WTC11 (cell line): ENCODE results near the gene PHLDB3. TPM values are rescaled to one million over a fixed set of nuclear protein-coding genes. Genes with fewer than 3 reads are reported as not detected.
"Not testable (repeated sequence)": the region's sequence is repeated elsewhere in the genome, so short reads cannot be mapped to it uniquely, and the experiment has no call there.

ENCODE experiments used
- ATAC-seq: fragments of 200-7000 bp; cut with Tn5 transposase; 2 replicates; pipeline ENCODE4 v1.10.0; 2021; ENCODE audit warnings: mild to moderate bottlenecking, moderate library complexity
- CTCF ChIA-PET: fragments of 300-600 bp; sonication (Branson Sonifier 250); formaldehyde crosslinking; loops from one replicate; lab custom pipeline; 2021; ENCODE audit warnings: antibody characterized with exemption; lab: Charles Lee
- POLR2A ChIA-PET: fragments of 350-600 bp; sonication (Branson Sonifier 250); formaldehyde crosslinking; loops from one replicate; lab custom pipeline; 2021; ENCODE audit warnings: antibody characterized with exemption; lab: Charles Lee
- DNase-seq: peaks from one replicate; pipeline ENCODE4 v3.0.0; 2021; ENCODE audit warnings: low spot score
- H3K27ac Mint-ChIP-seq: 2 replicates; pipeline ENCODE4 v1.8.0; 2021; ENCODE audit warnings: mixed read lengths
- H3K27me3 Mint-ChIP-seq: 2 replicates; pipeline ENCODE4 v1.8.0; 2021; ENCODE audit warnings: low read depth, mild to moderate bottlenecking, moderate library complexity, mixed read lengths
- H3K36me3 Mint-ChIP-seq: 2 replicates; pipeline ENCODE4 v1.8.0; 2021; ENCODE audit warnings: mixed read lengths
- H3K4me1 Mint-ChIP-seq: 2 replicates; pipeline ENCODE4 v1.8.0; 2022; ENCODE audit warnings: mixed read lengths
- H3K4me3 Mint-ChIP-seq: 2 replicates; pipeline ENCODE4 v1.8.0; 2021; ENCODE audit warnings: mild to moderate bottlenecking, moderate library complexity, mixed read lengths
- H3K9me3 Mint-ChIP-seq: 2 replicates; pipeline ENCODE4 v1.8.0; 2021; ENCODE audit warnings: mixed read lengths
- E2F4 ChIP-seq: sonication (generic); formaldehyde crosslinking; IDR thresholded peaks from 2 replicates; pipeline ENCODE4 v1.8.1; 2022; ENCODE audit warnings: low read depth, mild to moderate bottlenecking, moderate library complexity, missing genetic modification reagents, borderline replicate concordance
- GRHL2 ChIP-seq: fragments of 250-450 bp; sonication (Bioruptor Pico); IDR thresholded peaks from 2 replicates; pipeline ENCODE4 v1.8.0; 2022; ENCODE audit warnings: mild to moderate bottlenecking, moderate library complexity; ENCODE audit not compliant: insufficient replicate concordance, severe bottlenecking
- HMGA2 ChIP-seq: fragments of 250-450 bp; sonication (Bioruptor Pico); IDR thresholded peaks from 2 replicates; pipeline ENCODE4 v1.4.0; 2021; ENCODE audit warnings: mild to moderate bottlenecking, moderate library complexity
- NR3C1 ChIP-seq: sonication (generic); formaldehyde crosslinking; conservative IDR thresholded peaks from 2 replicates; pipeline ENCODE4 v1.8.1; 2023; ENCODE audit warnings: low read depth, mild to moderate bottlenecking, missing genetic modification reagents
- SP1 ChIP-seq: sonication (generic); formaldehyde crosslinking; conservative IDR thresholded peaks from 2 replicates; pipeline ENCODE4 v1.8.1; 2022; ENCODE audit warnings: missing genetic modification reagents
- TEAD4 ChIP-seq: sonication (generic); formaldehyde crosslinking; IDR thresholded peaks from 2 replicates; pipeline ENCODE4 v1.8.0; 2022; ENCODE audit warnings: mild to moderate bottlenecking, missing genetic modification reagents
- USF1 ChIP-seq: sonication (generic); formaldehyde crosslinking; IDR thresholded peaks from 2 replicates; pipeline ENCODE4 v1.8.0; 2022; ENCODE audit warnings: mild to moderate bottlenecking, missing genetic modification reagents
- ZMAT4 ChIP-seq: fragments of 250-450 bp; sonication (Bioruptor Pico); IDR thresholded peaks from 2 replicates; pipeline ENCODE4 v1.9.0; 2021; ENCODE audit warnings: mild to moderate bottlenecking
- ZNF219 ChIP-seq: sonication (generic); formaldehyde crosslinking; IDR thresholded peaks from 2 replicates; pipeline ENCODE4 v1.8.0; 2023; ENCODE audit warnings: missing genetic modification reagents, mild to moderate bottlenecking, borderline replicate concordance
- ZNF532 ChIP-seq: fragments of 250-450 bp; sonication (Bioruptor Pico); IDR thresholded peaks from 2 replicates; pipeline ENCODE4 v1.9.0; 2021; ENCODE audit warnings: mild to moderate bottlenecking, borderline replicate concordance
- total RNA-seq: library from RNA; stranded (reverse); gene quantifications from 3 replicates; pipeline ENCODE4 v1.2.3, GENCODE V29; 2021
- TF ChIP-seq, protein P1 (sequence below): fragments of 200-600 bp; IDR thresholded peaks from 2 replicates; pipeline ENCODE4 v1.8.0; 2022; ENCODE audit warnings: antibody characterized with exemption
- TF ChIP-seq, protein P2 (sequence below): fragments of 250-450 bp; sonication (Bioruptor Pico); conservative IDR thresholded peaks from 2 replicates; pipeline ENCODE4 v1.9.0; 2021; ENCODE audit warnings: mild to moderate bottlenecking

PHLDB3 gene
- total RNA-seq, 1 experiment from 2014 or later, result 14.6 TPM

DNA sequence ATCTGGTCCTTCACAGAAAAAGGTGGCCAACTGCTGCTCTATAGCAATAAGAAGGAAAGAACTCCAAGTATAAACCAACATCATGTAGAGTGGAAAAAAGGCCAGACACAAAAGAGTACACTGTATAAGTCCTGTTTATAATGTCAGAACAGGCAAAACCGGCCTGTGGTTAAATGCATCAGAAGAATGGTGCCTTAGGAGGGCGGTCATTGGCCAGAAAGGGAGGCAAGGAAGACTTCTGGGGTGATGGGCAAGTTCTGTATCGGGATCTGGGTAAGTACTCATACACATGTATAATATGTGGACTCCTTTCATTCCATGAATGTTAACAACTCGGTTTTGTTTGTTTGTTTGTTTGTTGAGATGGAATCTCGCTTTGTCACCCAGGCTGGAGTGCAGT lies 18.4 kb upstream of the PHLDB3 start (continued):
- TF ChIP-seq ZNF532 (CRISPR knock-in tag) (no peak), ZMAT4 (CRISPR knock-in tag) (no peak)

- Mint-ChIP-seq H3K36me3 (no peaks in the 10 kb centered on the region), H3K27me3 (no peaks in the 10 kb centered on the region), H3K9me3 (no peaks in the 10 kb centered on the region), H3K4me1 (peaks cover 3% of the 10 kb centered on the region), H3K27ac (peak overlapping the region; percentile 32; the same call in 1 of the 2 replicates), H3K4me3 (no peak overlapping the region)
- ChIA-PET CTCF (interaction anchor here (0.6 to 7.5 kb wide), 43 partner anchors 8 to 290 kb away, joined by 3 to 245 read pairs (median 5); partner anchors contain the start of genes IRGQ, LYPD3, PHLDB3 and ZNF575), POLR2A (interaction anchor here (0.6 to 1.2 kb wide), 5 partner anchors 9 to 107 kb away, joined by 3 to 6 read pairs (median 4); partner anchors contain the start of gene ZNF575)
- ATAC-seq, result no peak; the same call in 1 of the 2 replicates
- DNase-seq, result peak; percentile 83
- TF ChIP-seq, protein P1, sequence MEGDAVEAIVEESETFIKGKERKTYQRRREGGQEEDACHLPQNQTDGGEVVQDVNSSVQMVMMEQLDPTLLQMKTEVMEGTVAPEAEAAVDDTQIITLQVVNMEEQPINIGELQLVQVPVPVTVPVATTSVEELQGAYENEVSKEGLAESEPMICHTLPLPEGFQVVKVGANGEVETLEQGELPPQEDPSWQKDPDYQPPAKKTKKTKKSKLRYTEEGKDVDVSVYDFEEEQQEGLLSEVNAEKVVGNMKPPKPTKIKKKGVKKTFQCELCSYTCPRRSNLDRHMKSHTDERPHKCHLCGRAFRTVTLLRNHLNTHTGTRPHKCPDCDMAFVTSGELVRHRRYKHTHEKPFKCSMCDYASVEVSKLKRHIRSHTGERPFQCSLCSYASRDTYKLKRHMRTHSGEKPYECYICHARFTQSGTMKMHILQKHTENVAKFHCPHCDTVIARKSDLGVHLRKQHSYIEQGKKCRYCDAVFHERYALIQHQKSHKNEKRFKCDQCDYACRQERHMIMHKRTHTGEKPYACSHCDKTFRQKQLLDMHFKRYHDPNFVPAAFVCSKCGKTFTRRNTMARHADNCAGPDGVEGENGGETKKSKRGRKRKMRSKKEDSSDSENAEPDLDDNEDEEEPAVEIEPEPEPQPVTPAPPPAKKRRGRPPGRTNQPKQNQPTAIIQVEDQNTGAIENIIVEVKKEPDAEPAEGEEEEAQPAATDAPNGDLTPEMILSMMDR, result peak; percentile 92
- TF ChIP-seq, protein P2, sequence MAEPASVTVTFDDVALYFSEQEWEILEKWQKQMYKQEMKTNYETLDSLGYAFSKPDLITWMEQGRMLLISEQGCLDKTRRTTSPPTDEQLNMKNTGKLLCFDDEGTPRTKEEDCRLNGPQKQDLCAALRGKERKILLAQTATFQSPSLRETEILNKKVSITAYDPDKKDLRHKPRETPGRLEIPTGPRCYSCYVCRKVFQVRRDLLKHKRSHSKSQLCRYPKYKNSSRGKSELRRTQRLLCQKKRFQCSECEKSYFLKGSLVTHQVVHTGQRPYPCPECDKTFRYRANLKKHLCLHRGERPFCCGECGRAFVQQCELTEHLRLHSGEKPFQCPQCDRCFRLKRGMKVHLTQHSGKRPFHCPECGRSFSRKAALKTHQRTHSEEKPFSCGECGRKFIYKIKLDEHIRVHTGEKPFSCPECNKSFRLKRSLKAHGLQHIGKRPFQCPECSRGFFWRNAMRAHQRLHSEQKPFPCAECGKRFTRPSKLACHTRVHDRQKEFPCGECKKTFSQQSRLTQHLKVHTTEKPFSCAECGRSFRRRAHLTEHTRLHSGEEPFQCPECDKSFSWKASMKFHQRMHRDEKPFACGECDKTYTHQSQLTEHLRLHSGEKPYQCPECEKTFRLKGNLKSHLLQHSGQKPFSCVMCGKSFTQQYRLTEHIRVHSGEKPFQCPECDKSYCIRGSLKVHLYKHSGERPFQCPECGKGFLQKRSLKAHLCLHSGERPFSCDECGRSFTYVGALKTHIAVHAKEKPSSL, result no peak
- no peak for TF ChIP-seq E2F4
- TF ChIP-seq ZNF219 (CRISPR knock-in tag), result no peak
Measured at GRCh38 chr19:43519436-43520088, 15.0 kb upstream of the PHLDB3 start.

- POLR2A ChIA-PET, result interaction anchor here (0.6 to 1.0 kb wide), 2 partner anchors 71 to 75 kb away, joined by 3 to 4 read pairs; no protein-coding TSS in a partner anchor
- CTCF ChIA-PET, result interaction anchor here (0.7 to 7.5 kb wide), 10 partner anchors 13 to 973 kb away, joined by 3 to 245 read pairs (median 4); partner anchors contain the start of genes IRGQ, PHLDB3 and ZNF576
- H3K4me3 Mint-ChIP-seq, result no peak overlapping the region
- no peak overlapping the region for H3K27ac Mint-ChIP-seq
- ATAC-seq, result no peak
- H3K4me1 Mint-ChIP-seq, result peaks cover 3% of the 10 kb centered on the region
- TF ChIP-seq USF1 (CRISPR knock-in tag), result no peak
- no peak for TF ChIP-seq GRHL2 (CRISPR knock-in tag)
- TF ChIP-seq NR3C1, result no peak
- peak; percentile 44; the same call in 1 of the 2 replicates for TF ChIP-seq HMGA2 (CRISPR knock-in tag)
- TF ChIP-seq TEAD4 (CRISPR knock-in tag), result no peak
- no peak for TF ChIP-seq SP1 (CRISPR knock-in tag)
- peaks cover 5% of the 10 kb centered on the region for H3K9me3 Mint-ChIP-seq
- H3K27me3 Mint-ChIP-seq, result 0 out of 2 replicates have a peak, but pooled peaks cover 1% of the 10 kb centered on the region
- no peak for DNase-seq
- peaks cover 11% of the 10 kb centered on the region for H3K36me3 Mint-ChIP-seq
Measured at GRCh38 chr19:43518051-43518450, 13.5 kb upstream of the PHLDB3 start.

GRCh38 chr19:43512399-43512798 lies 7.9 kb upstream of the PHLDB3 start:
- not testable (repeated sequence) for H3K4me1 Mint-ChIP-seq, DNase-seq, H3K27ac Mint-ChIP-seq, H3K27me3 Mint-ChIP-seq, H3K4me3 Mint-ChIP-seq, ATAC-seq
- Mint-ChIP-seq H3K36me3 (peaks cover 39% of the 10 kb centered on the region), H3K9me3 (peaks cover 30% of the 10 kb centered on the region)
- POLR2A ChIA-PET, result interaction anchor here (0.6 to 0.8 kb wide), 2 partner anchors 29 to 60 kb away, joined by 3 to 4 read pairs; no protein-coding TSS in a partner anchor
- CTCF ChIA-PET, result interaction anchor here (1.2 kb wide), 1 partner anchor 65 kb away, joined by 4 read pairs; no protein-coding TSS in a partner anchor
